NCI-H1048 (cell line): ENCODE data around the gene RETSAT.
A peak's percentile ranks its signal among the peaks of the same experiment; 100 is the strongest.
"Not testable (repeated sequence)": the region's sequence is repeated elsewhere in the genome, so short reads cannot be mapped to it uniquely, and the experiment has no call there.

ENCODE experiments used
- DNase-seq: peaks from one replicate; lab custom pipeline; 2025; lab: John Stamatoyannopoulos, UW

RETSAT gene

DNA sequence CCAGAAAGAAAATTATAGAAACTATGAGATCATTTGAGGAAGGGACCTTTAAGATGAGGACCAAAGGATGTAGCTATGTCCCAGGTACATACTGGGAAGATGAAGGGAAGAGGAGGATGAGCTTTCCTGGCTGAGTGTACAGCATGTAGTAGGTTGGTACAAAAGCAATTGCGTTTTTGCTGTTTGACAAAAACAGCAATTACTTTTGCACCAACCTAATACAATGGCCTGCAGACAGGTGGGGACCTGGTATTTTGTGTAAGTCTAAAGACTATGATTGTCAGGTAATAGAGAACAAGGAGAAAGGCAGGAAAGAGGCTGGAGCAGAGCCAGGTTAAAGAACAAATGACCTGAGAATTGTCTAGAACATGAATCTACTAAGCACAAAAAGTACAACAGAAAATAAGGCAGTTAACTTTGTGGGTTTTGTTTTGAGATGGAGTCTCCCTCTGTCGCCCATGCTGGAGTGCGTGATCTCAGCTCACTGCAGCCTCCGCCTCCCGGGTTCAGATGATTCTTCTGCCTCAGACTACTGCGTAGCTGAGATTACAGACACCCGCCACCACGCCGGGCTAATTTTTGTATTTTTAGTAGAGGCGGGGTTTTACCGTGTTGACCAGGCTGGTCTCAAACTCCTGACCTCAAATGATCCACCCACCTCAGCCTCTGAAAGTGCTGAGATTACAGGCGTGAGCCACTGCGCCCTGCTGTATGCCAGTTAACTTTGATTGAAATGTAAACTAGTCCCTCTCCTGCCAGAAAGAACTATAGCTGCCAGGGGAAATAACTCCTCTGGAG is 23.3 kb downstream of the RETSAT start:
- no peak for DNase-seq

- not testable (repeated sequence) for DNase-seq
These were observed 24.6 kb downstream of the RETSAT start for GRCh38 chr2:85329701-85330100.

- no peak for DNase-seq
These were observed 25.1 kb downstream of the RETSAT start for GRCh38 chr2:85329181-85329651.

- peak; percentile 73 for DNase-seq
These were observed 26.3 kb downstream of the RETSAT start, which contains the start of gene TGOLN2 for GRCh38 chr2:85327822-85328617. Gene TGOLN2 (minus strand): TSS chr2:85327989. CDS start chr2:85327962, 27 bp downstream.

DNA sequence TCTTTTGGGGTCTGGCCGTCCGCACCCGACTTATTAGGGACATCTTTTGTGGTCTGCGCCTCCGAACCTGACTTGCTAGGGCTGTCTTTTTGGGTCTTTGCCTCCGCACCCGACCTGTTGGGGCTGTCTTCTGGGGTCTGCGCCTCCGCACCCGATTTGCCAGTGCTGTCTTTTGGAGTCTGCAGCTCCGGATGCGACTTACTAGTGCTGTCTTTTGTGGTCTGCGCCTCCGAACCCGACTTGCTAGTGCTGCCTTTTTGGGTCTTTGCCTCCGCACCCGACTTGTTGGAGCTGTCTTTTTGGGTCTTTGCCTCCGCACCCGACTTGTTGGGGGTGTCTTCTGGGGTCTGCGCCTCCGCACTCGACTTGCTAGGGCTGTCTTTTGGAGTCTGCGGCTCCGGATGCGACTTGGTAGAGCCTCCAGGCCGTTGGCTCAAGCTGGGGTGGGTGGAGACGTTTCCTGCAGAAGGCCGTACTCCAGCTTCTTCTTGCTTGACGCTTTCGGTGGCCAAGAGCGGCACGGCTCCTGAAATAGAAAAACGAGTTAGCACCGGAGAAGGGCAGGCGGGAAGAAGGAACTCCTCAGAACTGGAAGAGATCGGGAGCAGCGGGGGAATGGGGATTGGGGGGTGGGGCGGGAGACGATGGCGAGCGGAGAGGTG is 27.0 kb downstream of the RETSAT start:
- no peak for DNase-seq

DNA sequence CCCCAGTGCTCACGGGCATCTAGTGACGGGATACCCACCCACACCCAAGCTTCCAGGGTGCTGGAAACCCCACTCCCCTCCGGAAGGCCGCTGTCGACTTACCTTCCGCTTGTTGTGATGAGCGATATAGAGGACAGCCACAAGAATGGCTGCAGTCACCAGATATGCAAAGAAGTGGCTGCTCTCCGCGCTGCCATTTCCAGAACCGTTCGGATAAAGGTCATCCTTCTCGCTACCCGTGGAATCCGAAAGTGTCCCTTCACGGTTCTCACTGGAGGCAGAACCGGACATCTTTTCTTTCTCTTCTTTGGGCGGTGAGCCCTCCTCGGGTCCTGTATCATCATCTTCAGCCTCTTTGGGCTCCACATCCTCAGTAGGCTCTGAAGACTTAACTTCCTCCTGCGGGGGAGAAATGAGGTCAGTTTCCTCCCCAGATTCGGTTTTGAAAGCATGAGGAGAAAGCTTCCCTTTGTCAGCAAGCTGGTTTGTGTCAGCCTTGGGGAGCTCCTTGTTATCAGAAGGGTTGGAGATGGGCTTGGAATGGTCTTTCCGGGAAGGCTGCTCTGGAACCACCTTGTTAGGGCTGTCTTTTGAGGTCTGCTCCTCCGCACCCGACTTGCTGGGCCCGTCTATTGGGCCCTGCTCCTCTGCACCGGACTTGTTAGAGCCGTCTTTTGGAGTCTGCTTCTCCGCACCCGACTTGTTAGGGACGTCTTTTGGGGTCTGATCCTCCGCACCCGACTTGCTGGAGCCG is 27.7 kb downstream of the RETSAT start:
- DNase-seq, result no peak

GRCh38 chr2:85325466-85325811 is 28.9 kb downstream of the RETSAT start:
- no peak for DNase-seq

- no peak for DNase-seq
These were observed 29.5 kb downstream of the RETSAT start for GRCh38 chr2:85324639-85325465.

GRCh38 chr2:85323988-85324367 is 30.4 kb downstream of the RETSAT start:
- not testable (repeated sequence) for DNase-seq

GRCh38 chr2:85323351-85323987 is 30.9 kb downstream of the RETSAT start:
- DNase-seq, result no peak

DNA sequence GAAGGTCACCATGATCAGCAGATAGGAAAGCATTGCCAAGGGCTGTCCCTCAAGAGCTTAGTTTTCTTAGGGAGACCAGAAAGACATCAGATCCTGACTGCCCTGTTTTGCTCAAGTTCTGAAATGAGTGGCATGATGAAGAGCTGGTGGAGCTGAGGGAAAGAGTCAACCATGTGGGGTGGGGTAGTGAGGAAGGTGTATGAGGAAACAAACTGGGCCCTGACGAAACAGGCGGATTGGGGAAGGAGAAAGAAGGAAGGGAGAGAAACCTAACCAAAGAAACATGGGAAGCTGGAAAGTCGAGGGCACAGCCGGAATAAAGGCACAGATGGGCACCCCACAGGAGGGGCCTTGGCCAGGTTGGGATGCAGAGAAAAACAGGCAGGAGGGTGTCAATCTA is 34.5 kb downstream of the RETSAT start:
- DNase-seq, result no peak

GRCh38 chr2:85318222-85319074 is 35.9 kb downstream of the RETSAT start:
- DNase-seq, result no peak

- DNase-seq, result not testable (repeated sequence)
These were observed 38.4 kb downstream of the RETSAT start for GRCh38 chr2:85315921-85316320.

- no peak for DNase-seq
These were observed 39.5 kb downstream of the RETSAT start for GRCh38 chr2:85314884-85315242.

DNA sequence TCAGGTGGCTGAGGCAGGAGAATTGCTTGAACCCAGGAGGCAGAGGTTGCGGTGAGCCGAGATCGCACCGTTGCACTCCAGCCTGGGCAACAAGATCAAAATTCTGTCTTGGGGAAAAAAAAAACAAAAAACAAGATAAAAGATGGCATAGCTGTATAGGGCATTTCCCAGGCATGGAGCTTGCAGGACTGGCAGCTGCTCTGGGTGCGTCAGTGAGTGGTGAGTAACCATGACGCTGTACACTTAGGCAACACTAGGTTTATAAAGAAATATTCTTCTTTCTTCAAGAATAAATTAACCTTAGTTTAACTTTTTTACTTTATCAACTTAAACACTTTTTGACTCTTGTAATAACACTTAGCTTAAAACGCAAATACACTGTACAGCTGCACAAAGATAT is 41.9 kb downstream of the RETSAT start:
- no peak for DNase-seq

- DNase-seq, result no peak
These were observed 44.0 kb downstream of the RETSAT start for GRCh38 chr2:85310330-85310729.

- DNase-seq, result no peak
These were observed 44.5 kb downstream of the RETSAT start for GRCh38 chr2:85309699-85310321.

- DNase-seq, result no peak
These were observed 45.3 kb downstream of the RETSAT start for GRCh38 chr2:85308896-85309555.

- DNase-seq, result no peak
These were observed 46.1 kb downstream of the RETSAT start for GRCh38 chr2:85308201-85308600.
